ENCODE results near the gene RFTN2.

RFTN2 gene

GRCh38 chr2:197538412-197538811 lies 137.0 kb downstream of the RFTN2 start:
- no peak for DNase-seq
